Upper lobe of left lung (tissue), 4 donors: ENCODE results near the gene ERC1.

Experiments
- CTCF ChIP-seq, 6 experiments: fragments of 450-650 bp in 4 of 6; fragments of 200-600 bp in 2 of 6; sonication (generic) in 2 of 6; IDR thresholded peaks; one replicate each; pipeline ENCODE4 v1.5.1; 2016 to 2019; ENCODE audit warnings: antibody characterized with exemption in 6 of 6
- POLR2A ChIP-seq, 4 donors: fragments of 450-650 bp; IDR thresholded peaks; one replicate each; pipeline ENCODE4 v1.5.1; 2016 to 2017; ENCODE audit warnings: antibody characterized with exemption in 4 of 4, mild to moderate bottlenecking in 2 of 4
- POLR2AphosphoS5 ChIP-seq, 2 donors: sonication (generic); formaldehyde crosslinking; IDR thresholded peaks; one replicate each; pipeline ENCODE4 v1.5.1; 2017; ENCODE audit warnings: antibody characterized with exemption in 2 of 2

- no peak for TF ChIP-seq CTCF (IDR thresholded peaks at IDR 0.05)
- TF ChIP-seq POLR2AphosphoS5 (IDR thresholded peaks at IDR 0.05) = no peak
- TF ChIP-seq POLR2A (IDR thresholded peaks at IDR 0.05) = no peak
Observed at GRCh38 chr12:944211-944610, 46.8 kb upstream of the ERC1 start.
